ENCODE results near the gene MAML3.

Gene MAML3

GRCh38 chr4:139853309-139853708 is 300.7 kb downstream of the MAML3 start:
- no peak for DNase-seq (ENCODE audit: low read depth)
- H3K4me3 ChIP-seq (ENCODE audit: low read depth, low read length), result no peak overlapping the region
- no peak for TF ChIP-seq CTCF (conservative IDR thresholded peaks at IDR 0.05; ENCODE audit: low read depth, low read length)

GRCh38 chr4:139852612-139853269 is 301.2 kb downstream of the MAML3 start:
- DNase-seq (ENCODE audit: low read depth), result no peak
- H3K4me3 ChIP-seq (ENCODE audit: low read depth, low read length), result no peak overlapping the region
- TF ChIP-seq CTCF (conservative IDR thresholded peaks at IDR 0.05; ENCODE audit: low read depth, low read length), result no peak

GRCh38 chr4:139851639-139852038 is 302.3 kb downstream of the MAML3 start:
- DNase-seq (ENCODE audit: low read depth), result no peak
- H3K4me3 ChIP-seq (ENCODE audit: low read depth, low read length), result no peak overlapping the region
- no peak for TF ChIP-seq CTCF (conservative IDR thresholded peaks at IDR 0.05; ENCODE audit: low read depth, low read length)

GRCh38 chr4:139851133-139851532 is 302.9 kb downstream of the MAML3 start:
- TF ChIP-seq CTCF (conservative IDR thresholded peaks at IDR 0.05; ENCODE audit: low read depth, low read length), result no peak
- no peak for DNase-seq (ENCODE audit: low read depth)
- no peak overlapping the region for H3K4me3 ChIP-seq (ENCODE audit: low read depth, low read length)

- no peak for TF ChIP-seq CTCF (conservative IDR thresholded peaks at IDR 0.05; ENCODE audit: low read depth, low read length)
- peak; percentile 33 for DNase-seq (ENCODE audit: low read depth)
- H3K4me3 ChIP-seq (ENCODE audit: low read depth, low read length), result peak overlapping the region; percentile 39
Measured at GRCh38 chr4:139849219-139849618, 304.8 kb downstream of the MAML3 start.

GRCh38 chr4:139848028-139848427 is 306.0 kb downstream of the MAML3 start:
- H3K4me3 ChIP-seq (ENCODE audit: low read depth, low read length), result no peak overlapping the region
- TF ChIP-seq CTCF (conservative IDR thresholded peaks at IDR 0.05; ENCODE audit: low read depth, low read length), result no peak
- DNase-seq (ENCODE audit: low read depth), result no peak

- no peak overlapping the region for H3K4me3 ChIP-seq (ENCODE audit: low read depth, low read length)
- TF ChIP-seq CTCF (conservative IDR thresholded peaks at IDR 0.05; ENCODE audit: low read depth, low read length), result no peak
- DNase-seq (ENCODE audit: low read depth), result no peak
Measured at GRCh38 chr4:139847602-139848001, 306.4 kb downstream of the MAML3 start.
